Measurements from ENCODE around the gene ZAR1L.

ZAR1L gene

DNA sequence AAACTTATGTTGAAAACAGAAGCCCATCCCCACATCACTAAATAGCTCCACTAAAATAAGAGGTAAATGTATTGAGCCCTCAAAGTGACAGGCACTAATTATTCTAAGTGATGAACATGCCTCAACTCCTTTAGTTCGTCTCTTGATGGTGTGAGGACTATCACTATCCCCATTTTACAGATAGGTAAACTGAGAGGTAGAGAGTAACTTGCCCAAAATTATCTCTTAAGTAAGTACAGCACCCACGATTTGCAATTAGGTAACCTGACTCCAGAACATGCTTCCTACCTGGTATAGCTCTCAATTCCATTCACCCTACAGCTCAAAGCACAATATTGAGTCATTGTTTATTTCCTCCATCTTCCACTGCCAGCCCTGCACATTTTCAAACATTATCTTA, 12.7 kb downstream of the ZAR1L start:
- no peak for DNase-seq

DNA sequence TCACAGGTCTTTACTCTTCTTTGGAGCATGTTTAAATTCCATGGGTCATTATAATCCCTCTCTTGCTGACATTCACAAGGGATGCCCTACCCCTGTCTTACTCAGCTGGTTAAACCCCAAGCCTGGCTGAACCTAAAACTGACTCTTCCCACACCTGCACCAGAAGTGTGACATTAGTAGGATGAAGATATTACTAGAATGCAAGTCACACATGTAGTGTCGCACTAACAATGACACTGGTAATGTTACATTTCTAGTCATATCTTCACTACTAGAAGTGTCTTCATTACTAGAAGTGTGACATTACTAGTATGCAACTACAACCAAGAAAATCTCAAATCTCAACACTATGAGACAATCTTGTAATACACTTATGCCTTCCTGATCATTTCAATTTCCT, 14.2 kb downstream of the ZAR1L start:
- DNase-seq: no peak

DNA sequence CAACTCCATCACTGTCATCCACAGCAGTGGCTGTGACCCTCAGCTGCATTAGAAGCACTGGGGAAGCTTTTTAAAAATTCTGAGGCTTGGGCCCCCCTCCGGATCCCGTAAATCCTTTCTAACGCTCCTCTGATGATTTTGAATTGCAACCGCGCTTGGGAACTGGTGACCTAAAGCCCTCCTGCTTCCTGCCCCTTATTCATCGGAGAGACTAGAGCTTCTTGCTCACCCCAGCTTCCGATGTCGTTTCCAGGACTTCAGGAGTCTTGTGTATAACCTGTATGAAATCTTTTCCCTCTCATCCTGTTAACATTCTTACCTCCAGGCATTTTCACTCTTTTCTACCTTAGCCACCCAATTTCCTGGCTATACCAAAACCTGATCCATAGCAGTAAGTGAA, 14.8 kb downstream of the ZAR1L start:
- no peak for DNase-seq

DNA sequence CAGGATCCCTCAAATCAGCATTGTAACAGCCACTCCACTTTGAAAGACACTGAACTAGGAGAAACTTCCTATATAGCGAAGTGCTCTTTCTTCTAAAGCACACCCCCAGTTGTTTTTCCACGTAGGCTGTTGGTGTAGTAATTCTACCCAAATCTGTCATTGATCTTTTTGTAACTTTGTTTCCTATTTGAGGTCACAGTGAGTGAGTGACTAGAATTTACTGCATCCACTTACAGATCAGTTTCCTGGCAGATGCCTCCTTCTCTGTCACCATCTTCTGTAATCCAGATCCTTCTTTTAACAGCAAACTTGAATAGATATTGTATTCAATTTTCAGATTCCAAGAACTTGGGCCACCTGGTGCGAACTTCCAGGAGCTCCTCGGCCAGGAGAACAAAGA, 15.3 kb downstream of the ZAR1L start:
- no peak for DNase-seq

DNA sequence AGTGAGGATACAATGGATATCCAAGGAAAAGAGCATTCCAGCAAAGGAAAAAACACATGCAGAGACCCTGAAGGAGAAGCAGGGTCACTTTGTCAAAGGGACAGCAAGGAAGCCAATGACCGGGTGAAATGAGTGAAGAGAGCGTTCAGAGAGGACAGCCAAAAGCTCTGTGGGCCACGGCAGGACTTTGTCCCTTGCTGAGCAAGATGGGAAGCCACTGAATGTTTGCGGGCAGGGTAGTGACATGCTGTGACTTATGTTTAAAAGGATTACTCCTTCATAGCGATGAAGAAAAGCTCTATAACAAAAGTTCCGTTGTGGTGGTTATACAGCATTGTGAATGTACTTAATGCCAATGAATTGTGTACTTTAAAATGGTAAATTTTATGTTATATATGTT, 16.5 kb downstream of the ZAR1L start:
- DNase-seq: no peak

DNA sequence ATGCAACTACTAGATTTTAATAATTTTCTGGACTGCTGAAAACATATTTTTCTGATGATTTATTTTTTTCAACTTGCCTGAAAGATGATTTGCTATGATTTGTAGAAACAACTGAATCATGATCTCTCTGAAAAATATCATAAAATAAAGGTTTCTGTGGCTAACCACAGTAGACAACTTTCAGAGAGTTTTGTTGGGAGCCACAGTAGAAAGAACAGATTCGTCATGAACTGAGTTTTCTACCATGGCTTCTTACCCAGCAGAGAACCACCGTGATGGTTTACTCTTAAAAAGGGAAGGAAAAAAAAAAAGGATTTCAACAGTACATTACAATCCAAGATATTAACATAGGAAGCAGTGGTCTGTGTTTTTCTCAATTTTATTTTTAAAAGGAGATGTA, 18.0 kb downstream of the ZAR1L start:
- DNase-seq: no peak

DNA sequence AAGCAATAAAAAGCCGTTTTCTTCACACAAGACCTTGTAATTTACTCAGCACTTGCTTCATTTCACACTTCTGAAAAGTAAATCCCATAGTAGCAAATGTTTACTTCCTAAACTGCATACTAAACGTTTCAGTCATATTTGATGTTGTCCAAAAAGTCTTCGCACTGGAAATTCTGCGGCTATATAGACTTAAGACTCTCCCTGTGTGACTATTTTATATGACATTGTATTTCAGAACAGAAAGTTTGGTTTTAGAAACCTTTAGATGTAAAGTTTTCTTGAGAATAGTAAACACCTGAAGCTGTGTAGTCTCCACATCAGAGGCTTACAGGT, 29.6 kb downstream of the ZAR1L start:
- no peak for DNase-seq

DNA sequence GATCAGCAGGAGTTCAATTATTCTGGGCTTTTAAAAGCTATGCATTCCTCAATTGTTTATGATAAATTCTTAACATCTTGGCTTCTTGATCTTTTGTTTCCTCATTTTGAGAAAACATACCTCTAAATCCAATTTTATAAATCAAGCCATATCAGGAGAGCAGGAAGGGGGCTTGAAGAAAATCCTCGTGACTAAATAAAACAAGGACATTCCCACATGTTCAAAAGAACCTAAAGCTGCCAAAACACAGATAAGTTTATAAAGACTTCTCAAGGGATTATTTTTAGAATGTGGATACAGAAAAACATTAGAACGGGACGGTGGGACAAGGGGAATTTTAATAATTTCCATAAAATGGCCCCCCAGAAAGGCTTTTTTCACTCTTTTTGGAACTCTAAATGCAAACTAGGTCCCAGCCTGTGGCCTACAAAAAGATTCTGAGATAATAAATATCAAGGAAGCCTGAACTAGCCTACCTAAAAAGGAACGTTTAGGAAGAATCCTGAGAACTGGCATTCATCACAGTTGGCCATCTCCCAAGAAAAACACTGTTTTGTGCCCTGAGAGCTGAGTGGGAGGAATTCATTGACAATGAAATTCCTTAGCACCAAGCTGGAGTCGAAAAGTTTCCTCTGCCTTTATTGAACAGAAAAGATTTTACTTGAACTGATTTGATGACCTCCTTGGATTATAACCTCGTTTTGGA, 30.1 kb downstream of the ZAR1L start:
- DNase-seq: peak; percentile 33

DNA sequence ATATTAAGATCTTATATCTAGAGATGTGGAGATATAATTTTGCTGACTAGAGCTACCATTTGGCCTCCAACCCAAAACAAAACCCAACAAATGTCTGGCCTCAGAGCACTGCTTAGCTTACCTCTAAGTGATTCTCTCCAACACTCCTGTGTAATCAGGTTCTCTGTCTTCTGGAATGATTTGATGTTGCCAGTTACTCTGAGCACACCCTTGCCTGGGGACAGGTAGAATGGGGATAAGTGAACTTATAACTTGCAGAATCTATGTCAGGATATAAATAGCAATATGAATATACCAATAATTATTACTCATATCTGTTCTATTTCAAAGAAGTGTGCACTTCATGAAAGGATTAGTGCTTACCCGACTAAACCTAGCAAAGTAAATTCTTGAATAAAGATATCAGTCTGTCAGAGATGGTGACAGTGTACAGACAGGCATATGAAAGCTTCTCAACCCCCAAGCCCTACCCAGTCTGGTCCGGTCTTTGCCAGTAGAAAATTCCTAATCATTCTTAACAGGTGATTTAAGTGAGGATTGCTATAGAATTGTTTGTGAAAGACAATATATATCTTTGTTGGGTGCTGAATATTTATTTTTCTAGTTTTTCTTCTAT, 33.0 kb downstream of the ZAR1L start:
- no peak for DNase-seq

DNA sequence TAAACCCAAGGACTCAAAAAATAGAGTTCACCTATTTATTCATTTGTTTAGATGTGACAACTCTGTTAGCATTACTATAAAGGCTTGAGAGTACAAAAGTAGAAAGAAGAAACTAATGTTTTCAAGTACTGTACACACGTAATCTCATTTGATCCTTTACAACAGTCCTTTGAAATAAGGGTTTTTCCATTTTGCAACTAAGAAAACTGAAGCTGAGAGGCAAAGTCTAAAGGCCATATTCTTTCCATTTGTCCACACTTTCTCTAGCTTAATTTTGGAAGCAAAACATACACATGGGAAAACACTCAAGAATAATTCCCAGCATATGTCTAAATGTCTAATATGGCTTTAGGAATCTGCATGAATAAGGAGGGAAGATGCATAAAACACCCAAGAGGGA, 34.1 kb downstream of the ZAR1L start:
- DNase-seq: no peak

DNA sequence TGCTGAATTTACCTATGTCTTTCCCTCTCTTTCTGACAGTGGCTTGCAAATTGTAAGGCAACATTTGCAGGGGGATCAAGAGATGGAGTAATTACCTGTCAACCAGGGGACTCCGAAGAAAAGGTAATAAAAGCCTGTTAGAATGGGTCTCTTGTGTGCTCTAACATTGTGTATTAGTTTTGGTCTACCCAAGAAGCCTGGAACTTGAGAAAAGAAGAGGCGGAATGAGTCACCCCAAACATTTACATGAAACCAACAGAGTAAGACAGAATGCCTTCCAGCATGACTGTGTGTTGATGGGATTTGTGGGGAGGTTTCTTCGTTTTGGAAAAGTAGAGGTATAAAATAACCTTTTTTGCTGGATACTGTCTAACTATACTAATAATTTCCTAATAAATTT, 36.7 kb downstream of the ZAR1L start:
- DNase-seq: no peak

DNA sequence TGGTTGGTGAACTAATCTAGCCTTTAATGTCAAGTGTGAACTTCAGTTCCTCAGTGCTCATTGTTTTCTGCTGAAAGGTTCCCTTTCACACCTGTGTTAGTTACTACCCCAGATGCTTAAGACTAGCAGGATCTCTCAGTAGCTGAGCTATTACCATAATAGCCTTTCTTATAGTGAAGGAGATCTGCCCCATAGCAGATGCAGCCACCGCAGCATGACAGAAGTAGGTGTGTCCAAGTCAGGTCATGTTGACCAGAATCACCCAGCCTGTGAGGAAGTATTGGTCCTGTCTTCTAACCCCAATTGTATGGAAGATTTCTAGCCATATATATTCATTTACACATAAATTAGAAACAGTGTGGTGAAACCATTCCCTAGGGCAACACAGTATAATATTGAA, 37.3 kb downstream of the ZAR1L start:
- DNase-seq: no peak

DNA sequence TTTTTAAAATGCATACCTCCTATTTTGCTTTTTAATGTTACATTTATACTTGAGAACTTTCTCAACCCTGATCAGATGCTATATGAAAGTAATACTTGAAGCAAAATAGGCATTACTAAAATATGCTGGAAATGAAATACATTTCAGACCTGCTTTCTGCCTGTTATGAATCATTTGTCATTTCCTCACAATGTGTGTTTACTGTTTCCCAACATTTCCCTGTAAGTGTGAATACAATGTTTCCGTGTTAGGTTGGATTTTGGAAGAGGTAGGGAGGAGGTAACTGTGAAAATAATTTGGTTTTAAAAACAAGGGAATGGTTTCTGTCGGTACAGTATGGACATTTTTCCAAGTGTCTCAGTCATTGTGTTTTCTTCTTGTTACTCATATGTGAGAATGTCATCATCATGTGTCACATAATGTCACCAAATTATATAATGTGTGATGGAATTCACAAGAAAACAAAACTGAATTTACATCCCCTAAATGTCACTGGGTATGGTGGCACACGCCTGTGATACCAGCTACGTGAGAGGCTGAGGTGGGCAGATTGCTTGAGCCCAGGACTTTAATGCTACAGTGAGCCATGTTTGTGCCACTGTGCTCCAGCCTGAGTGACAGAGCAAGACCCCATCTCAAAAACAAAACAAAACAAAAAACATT, 43.0 kb downstream of the ZAR1L start:
- no peak for DNase-seq

DNA sequence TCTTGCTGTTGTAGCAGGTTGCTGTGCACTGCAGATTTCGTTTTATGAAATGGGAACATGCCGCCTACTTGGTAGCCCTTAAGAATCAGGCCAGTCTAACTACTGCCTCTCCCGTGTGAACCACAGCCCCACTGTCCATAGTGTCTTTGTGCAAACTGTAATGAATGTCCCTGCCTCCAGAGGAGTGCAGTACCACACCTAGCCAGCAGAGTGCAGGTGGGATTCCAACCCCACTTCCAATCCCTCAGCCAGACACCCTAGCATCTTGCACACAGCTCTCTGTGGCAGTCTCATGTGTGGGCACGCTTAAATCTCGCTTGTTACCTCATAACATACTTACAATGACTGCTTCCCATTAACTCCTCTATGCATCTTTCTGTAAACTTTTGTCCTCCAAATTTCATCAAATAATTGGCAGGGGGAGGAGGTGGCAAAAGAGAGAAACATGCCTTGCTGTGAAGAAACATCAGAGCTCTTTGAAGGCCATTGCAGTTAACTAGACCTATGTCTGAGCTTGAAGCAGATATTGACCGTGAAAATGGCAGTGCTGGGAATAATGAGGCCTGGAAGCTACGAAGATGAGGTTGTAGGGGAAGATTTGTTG, 47.2 kb downstream of the ZAR1L start:
- no peak for DNase-seq

DNA sequence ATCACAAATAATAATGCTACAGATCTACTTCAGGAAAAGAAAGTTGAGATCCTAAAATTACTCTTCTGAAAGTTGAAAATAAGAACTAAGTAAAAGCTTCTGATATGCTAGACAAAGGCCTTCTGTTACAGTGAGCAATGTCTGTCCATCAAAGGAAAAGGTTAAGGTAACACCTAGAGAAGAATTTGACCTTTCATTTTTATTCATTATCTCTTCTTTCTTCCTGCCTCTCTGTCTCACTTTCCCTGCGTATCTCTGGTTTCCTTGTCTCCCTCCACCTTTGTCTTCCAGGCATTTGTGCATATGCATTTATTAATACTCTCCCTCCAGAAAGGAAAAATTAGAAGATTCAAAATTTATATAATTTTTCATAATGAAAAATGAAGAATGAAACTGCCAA, 49.0 kb downstream of the ZAR1L start:
- DNase-seq: no peak

DNA sequence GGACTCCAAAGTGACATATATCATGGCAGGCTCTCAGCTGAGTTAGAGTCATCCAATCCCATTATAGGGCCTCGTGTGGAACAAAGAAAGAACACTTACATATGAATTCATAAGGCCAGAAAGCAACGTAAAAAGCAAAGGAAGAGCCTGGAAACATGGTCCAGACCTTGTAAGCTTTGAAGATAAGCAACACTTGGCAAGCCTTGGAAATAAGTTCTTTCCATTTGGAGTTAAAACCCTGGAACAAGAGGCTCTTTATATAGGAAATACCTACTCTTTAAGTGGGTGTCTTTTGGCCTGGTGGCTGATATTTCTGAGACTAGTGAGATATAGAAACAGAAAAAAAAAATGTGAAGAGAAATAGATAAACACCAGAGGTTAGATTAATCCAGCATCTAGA, 49.4 kb downstream of the ZAR1L start:
- DNase-seq: no peak

DNA sequence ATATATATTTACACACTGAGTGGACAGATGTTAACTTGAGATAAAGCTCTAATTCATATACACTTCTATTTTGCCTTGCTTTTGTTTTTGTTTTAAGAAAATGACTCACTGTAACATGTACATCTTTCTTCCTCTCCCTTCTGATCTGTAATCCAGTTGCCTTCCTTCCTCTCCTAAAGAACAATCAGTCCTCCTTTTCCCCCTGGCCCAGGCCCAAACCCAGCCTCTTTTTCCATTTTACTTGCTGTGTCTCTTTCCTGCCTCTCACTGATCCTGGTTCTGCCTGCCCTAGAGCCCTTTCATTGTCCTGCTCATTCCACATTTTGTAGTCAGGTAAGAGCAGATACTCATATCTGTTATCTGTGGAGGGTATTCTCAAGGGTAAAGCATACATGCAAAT, 50.8 kb downstream of the ZAR1L start:
- DNase-seq: no peak

DNA sequence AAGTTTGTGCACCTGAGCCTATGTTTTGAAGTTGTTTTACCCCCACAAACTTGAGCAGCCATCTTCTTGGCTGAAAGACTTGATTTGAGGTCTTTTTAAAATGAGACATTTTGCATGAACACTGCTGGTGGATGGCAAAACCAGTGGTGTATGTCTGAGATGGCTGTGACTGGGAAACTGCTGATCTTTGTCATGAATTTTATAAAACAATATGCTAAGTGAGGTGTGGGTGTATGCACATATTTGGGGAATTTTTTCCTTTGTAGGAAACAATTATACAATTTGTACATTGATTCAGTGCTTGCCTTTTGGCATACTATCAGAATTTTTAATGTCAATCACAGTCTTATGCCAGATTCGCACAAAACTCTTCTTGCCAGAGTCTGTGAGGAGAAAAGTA, 52.5 kb downstream of the ZAR1L start:
- no peak for DNase-seq

DNA sequence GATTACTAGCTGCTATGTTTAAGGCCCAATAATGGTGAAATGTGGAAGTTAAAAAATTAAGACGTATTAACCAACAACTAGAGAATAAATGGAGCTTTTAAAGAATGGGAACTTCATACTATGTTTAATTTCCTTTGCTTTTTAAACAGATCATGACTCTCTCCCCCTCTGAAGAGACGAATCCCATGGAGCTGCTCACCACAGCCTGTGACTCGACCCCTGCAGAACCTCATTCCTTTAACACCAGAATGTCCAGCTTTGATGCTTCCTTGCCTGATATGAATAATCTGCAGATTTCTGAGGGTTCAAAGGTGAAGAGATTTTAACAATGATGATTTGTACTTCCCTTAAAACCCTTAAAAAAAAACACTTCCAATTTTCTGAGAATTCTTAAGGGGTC, 53.0 kb downstream of the ZAR1L start:
- DNase-seq: no peak

DNA sequence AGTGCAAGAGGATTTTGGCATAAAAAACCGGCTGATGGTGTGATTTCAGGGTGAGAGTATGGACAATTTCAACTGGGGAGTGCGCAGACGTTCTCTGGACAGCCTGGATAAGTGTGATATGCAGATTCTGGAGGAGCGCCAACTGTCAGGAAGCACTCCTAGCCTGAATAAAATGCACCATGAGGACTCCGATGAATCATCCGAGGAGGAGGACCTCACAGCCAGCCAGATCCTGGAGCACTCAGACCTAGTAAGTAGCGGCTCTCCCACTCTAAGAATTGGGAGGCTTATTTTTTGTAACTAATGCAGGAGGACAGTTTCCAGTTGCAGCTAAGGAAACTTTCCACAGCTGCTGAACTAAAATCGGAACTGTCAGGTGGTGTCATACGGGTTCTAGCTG, 53.6 kb downstream of the ZAR1L start:
- DNase-seq: no peak

DNA sequence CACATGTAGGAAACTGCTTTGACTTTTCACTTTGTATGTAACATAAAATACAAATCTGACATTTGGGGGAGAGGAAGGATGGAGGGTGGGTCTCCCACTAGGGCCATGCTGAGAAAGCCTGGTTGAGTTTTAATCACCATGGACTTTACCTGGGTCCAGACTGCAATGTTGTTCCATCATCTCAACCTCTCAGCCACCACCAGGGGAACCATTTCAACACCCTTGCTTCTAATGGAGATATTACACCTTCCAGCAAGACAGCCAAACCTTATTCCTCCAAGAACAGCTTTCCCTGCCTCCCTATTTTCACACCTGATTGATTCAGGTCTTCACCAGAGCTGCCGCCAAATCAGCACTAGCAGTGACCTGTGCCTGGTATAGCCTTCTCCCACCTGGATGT, 56.0 kb downstream of the ZAR1L start:
- no peak for DNase-seq

DNA sequence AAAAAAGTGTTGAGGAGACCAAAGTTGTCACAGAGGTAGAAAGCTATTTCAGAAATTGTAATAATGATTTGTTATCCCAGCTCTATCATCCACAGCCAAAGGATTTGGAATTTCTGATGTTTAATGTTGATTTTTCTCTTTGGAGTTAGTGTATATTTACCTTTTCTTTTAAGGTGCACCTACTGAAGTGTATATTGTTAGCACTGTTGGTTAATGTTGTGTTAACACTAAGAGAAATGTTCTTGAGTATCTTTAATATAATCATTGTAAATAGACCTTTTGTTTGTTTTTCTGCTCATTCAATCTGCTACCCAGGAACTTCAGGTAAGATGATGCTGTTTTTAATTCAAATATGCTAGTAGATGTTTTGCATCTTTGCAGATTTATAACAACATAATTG, 57.5 kb downstream of the ZAR1L start:
- DNase-seq: no peak

DNA sequence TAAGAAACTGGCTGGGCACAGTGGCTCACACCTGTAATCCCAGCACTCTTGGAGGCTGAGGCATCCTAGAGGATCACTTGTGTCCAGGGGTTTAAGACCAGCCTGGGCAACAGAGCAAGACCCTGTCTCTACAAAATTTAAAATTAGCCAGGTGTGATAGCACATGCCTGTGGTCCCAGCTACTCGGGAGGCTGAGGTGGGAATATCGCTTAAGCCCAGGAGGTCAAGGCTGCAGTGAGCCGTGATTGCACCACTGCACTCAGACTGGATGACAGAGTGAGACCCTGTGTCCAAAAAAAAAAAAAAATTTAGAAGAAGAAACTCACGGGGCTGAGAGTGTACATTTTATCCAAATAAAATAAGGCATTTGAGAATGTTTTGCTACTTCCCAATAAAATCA, 58.9 kb downstream of the ZAR1L start:
- DNase-seq: no peak

DNA sequence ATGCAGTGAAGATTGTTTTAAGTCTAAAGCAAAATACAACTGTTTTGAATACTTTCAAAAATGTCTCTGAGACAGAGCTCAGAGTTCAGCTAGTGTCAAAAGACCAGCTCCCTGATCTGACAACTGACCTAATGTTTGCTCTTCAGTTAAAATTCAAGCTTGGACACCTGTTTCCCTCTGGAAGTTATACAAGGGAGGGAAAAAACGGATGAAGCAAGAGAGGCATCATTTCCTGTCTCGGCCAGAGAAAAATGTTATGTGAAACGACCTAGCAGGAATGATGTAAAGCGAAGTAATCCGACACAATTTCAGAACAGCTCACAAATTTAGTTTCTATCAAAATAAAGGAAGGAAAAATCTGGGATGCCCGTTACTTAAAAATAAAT, 59.4 kb downstream of the ZAR1L start:
- DNase-seq: no peak

All from right kidney (tissue), 1 donor.